Naive B cell (primary cell): ENCODE results near the gene SMURF1. TPM values are rescaled to one million over a fixed set of nuclear protein-coding genes. Genes with fewer than 3 reads are reported as not detected.

Source experiments
- ATAC-seq, 2 donors: fragments of 150-1000 bp; cut with Tn5 transposase; 2 replicates each; pipeline ENCODE4 v1.10.0; 2021; ENCODE audit warnings: low read depth in 2 of 2, mild to moderate bottlenecking in 2 of 2, moderate library complexity in 2 of 2
- DNase-seq: peaks from one replicate; pipeline ENCODE4 v3.0.0; 2022
- H3K27ac Mint-ChIP-seq, 6 donors: one replicate each; pipeline ENCODE4 v1.8.0; 2020 to 2022; ENCODE audit warnings: mild to moderate bottlenecking in 6 of 6, mixed read lengths in 6 of 6, moderate library complexity in 5 of 6, inconsistent platforms in 2 of 6
- H3K27me3 Mint-ChIP-seq, 3 donors: one replicate each; pipeline ENCODE4 v1.8.0; 2021 to 2022; ENCODE audit warnings: mixed read lengths in 3 of 3, mild to moderate bottlenecking in 1 of 3
- H3K36me3 Mint-ChIP-seq, 2 donors: one replicate each; pipeline ENCODE4 v1.8.0; 2020 to 2022; ENCODE audit warnings: mixed read lengths in 2 of 2, inconsistent platforms in 1 of 2, mild to moderate bottlenecking in 1 of 2
- H3K4me1 Mint-ChIP-seq, 3 donors: one replicate each; pipeline ENCODE4 v1.8.0; 2020 to 2022; ENCODE audit warnings: mixed read lengths in 3 of 3, inconsistent platforms in 1 of 3, mild to moderate bottlenecking in 1 of 3, moderate library complexity in 1 of 3
- H3K4me3 Mint-ChIP-seq, 8 donors: one replicate each; pipeline ENCODE4 v1.8.0; 2020 to 2022; ENCODE audit warnings: mild to moderate bottlenecking in 8 of 8, mixed read lengths in 8 of 8, moderate library complexity in 8 of 8, inconsistent platforms in 2 of 8
- H3K9me3 Mint-ChIP-seq, 7 donors: one replicate each; pipeline ENCODE4 v1.8.0; 2020 to 2022; ENCODE audit warnings: mixed read lengths in 7 of 7, mild to moderate bottlenecking in 5 of 7, inconsistent platforms in 2 of 7, moderate library complexity in 1 of 7
- polyA plus RNA-seq, 6 donors: library from polyadenylated mRNA; unstranded; fragments of 300-500 nt; fragmentation: Illumina TruSeq; gene quantifications; one replicate each; pipeline ENCODE4 v1.2.3, GENCODE V29; 2021; ENCODE audit warnings: low read depth in 6 of 6

Gene SMURF1
- polyA plus RNA-seq, 6 donors from 2014 or later, result 0.82 to 3.3 (median 1.7) TPM

DNA sequence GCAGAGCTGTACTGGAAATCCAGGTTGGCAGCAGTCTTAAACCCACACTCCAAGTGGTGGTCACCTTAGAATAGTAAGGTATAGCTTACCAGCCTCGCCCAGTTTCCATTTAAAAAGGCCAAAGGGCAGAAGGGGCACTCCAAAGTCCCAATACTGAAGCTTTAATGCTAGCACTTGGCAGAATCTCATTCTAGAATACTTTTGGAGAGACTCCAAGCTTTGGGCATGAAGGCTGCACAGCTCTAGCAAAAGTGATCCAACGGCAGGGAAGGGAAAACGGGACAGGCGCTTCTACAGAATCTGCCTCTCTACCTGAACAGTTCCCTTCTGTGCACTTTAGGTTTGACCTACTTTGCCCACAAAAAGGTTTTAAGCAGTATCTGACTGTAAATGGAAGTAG lies 19.7 kb downstream of the SMURF1 start:
- Mint-ChIP-seq H3K4me1 (peaks cover 48 to 64% (median 56%) of the 10 kb centered on the region in 3 donors), H3K9me3 (peaks cover 0 to 7% (median 0%) of the 10 kb centered on the region in 7 donors), H3K36me3 (peaks cover 10% of the 10 kb centered on the region in 2 donors), H3K4me3 (peak overlapping the region in 2 of 8 donors; percentile 8 to 38), H3K27me3 (no peaks in the 10 kb centered on the region), H3K27ac (peak overlapping the region in 1 of 6 donors; percentile 42)
- DNase-seq (no peak), ATAC-seq (no peak)

DNA sequence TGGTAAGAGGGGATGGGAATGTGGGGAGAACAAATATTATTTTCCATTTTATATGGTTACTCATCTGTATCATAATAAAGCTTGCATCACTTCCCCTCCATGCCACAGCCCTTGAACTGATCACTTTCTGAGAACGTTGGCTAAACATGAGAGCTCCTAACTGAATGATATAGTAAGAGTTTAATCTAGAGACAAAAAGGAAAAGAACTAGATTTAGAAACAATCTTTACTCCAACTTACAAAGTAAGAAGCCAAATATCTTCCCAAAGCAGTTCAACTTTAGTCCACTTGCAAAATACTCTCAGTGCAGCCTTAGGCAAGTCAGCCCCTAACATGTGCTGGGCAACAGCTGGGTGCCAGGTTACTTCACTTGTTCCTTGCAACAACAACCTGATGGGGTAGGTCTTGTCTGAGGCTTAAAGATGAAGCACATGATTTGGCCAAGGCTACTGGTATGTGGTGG lies 20.3 kb downstream of the SMURF1 start:
- H3K27ac Mint-ChIP-seq, result peak overlapping the region in 2 of 6 donors; percentile 31 to 76
- H3K4me1 Mint-ChIP-seq, result peaks cover 54 to 68% (median 61%) of the 10 kb centered on the region in 3 donors
- DNase-seq (no peak), ATAC-seq (no peak)
- peak overlapping the region in 1 of 8 donors; percentile 3 for H3K4me3 Mint-ChIP-seq
- H3K36me3 Mint-ChIP-seq, result peaks cover 10% of the 10 kb centered on the region in 2 donors
- H3K9me3 Mint-ChIP-seq, result peaks cover 0 to 7% (median 0%) of the 10 kb centered on the region in 7 donors
- H3K27me3 Mint-ChIP-seq, result no peaks in the 10 kb centered on the region

DNA sequence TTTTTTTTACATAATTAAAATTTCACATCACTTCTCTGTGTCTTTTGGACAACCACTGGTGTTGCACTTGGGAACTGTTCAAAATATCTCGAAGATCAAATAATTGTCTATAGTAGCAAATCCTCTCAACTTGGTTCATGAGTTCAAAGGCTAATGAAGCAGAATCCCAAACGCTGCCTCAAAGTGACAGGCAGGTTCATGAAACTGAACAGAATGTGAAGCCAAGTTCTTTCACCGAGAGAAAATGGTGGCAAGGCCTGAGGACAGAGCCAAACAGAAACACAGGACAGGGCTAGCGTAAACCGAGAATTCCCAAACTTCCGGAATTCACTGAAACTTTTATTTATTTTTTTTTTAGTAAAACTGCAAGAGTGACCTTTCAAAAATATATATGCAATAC lies 21.1 kb downstream of the SMURF1 start:
- Mint-ChIP-seq H3K4me1 (peaks cover 62 to 77% (median 70%) of the 10 kb centered on the region in 3 donors), H3K36me3 (peaks cover 10% of the 10 kb centered on the region in 2 donors), H3K9me3 (peaks cover 0 to 7% (median 0%) of the 10 kb centered on the region in 7 donors), H3K4me3 (peak overlapping the region in 1 of 8 donors; percentile 51), H3K27ac (no peak overlapping the region), H3K27me3 (no peaks in the 10 kb centered on the region)
- DNase-seq (no peak), ATAC-seq (no peak)

DNA sequence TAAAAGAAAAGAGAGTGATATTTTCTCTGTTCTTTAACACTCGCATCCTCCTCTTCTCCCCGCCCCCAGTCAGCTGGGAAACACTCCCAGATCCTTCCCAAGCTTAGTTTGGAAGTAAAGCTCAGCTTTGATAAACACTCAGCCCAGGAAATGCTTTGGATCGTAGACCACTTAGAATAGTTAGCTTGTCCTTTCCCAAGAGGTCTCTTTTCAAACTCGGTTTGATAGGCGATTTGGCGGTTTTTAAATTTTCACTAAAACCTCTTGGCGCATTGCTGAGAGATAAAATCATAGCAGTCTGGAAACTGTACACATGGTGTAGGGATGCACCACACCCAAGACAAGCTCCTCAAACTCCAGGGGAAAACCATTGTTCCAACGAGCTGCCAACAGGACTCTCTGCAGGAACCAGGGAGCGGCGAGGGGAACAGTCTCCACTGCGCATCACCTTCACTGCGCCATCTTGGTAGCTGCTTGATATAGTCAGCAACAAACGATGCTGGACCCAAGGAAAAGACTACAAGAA lies 22.3 kb downstream of the SMURF1 start:
- peak overlapping the region in 1 of 8 donors; percentile 22 for H3K4me3 Mint-ChIP-seq
- no peak for DNase-seq
- peak overlapping the region in 1 of 6 donors; percentile 1 for H3K27ac Mint-ChIP-seq
- peaks cover 2 to 7% (median 3%) of the 10 kb centered on the region in 7 donors for H3K9me3 Mint-ChIP-seq
- ATAC-seq, result no peak
- H3K4me1 Mint-ChIP-seq, result peaks cover 55 to 78% (median 68%) of the 10 kb centered on the region in 3 donors
- peaks cover 10% of the 10 kb centered on the region in 2 donors for H3K36me3 Mint-ChIP-seq
- no peaks in the 10 kb centered on the region for H3K27me3 Mint-ChIP-seq

DNA sequence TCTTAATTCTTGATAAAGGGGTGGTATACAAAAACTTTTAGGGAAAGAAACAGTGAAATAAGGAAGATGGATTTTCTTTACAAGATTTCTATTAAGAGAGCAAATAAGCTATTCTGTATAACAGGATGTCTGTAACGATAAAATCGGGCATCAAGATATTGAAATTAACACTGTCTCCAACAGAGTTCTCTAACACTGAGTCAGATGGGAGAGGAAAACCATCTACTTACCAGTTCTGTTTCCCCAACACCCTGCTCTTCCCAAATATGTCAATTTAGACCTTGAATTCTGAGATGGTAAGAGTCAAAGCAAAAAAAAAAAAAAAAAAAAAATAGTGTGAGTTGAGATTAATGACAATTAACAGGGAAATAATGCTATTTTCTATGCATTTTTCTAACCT lies 23.0 kb downstream of the SMURF1 start:
- ATAC-seq (no peak), DNase-seq (no peak)
- Mint-ChIP-seq H3K27ac (peak overlapping the region in 1 of 6 donors; percentile 80), H3K4me3 (peak overlapping the region in 1 of 8 donors; percentile 4), H3K4me1 (peaks cover 60 to 77% (median 73%) of the 10 kb centered on the region in 3 donors), H3K36me3 (peaks cover 10% of the 10 kb centered on the region in 2 donors), H3K9me3 (peaks cover 2 to 7% (median 4%) of the 10 kb centered on the region in 7 donors), H3K27me3 (no peaks in the 10 kb centered on the region)

DNA sequence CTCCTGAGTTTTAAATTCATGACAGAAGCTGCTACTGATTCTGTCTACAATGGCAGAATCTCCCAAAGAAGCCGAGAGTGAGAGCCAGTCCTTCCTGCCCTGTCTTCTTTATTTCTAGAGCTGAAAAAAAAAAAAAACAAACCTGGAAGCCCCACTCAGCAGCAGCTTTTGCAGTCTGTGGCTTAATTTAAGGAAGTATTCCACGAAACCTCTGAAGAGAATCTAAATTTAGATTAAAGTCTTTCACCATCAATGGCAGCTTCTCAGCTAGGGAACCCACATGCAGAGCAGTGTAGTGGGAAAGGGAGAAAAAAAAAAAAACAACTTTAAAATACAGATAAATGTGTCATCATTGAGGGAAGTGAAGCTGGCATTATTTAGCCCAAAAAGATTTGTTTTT lies 23.4 kb downstream of the SMURF1 start:
- peak in 1 of 2 donors; percentile 25 for ATAC-seq
- Mint-ChIP-seq H3K4me3 (peak overlapping the region in 3 of 8 donors; percentile 4 to 36 (median 18)), H3K4me1 (peaks cover 58 to 74% (median 72%) of the 10 kb centered on the region in 3 donors), H3K27ac (peak overlapping the region in 3 of 6 donors; percentile 32 to 80 (median 58)), H3K27me3 (no peaks in the 10 kb centered on the region), H3K9me3 (peaks cover 2 to 7% (median 6%) of the 10 kb centered on the region in 7 donors), H3K36me3 (peaks cover 10% of the 10 kb centered on the region in 2 donors)
- no peak for DNase-seq

DNA sequence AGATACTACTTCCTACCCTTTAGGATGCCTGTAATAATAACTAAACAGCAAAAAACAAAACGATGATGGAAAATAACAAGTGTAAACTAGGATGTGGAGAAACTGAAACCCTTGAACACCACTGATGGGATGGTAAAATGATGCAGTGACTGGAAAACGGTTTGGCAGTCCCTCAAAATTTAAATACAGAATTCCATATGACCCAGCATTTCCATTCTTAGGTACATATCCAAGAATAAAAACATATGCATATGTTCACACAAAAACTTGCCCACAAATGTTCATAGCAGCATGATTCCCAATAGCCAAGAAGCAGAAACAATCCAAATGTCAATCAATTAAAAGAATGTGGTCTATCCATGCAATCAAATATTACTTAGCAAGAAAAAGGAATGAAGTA lies 25.8 kb downstream of the SMURF1 start:
- H3K27ac Mint-ChIP-seq, result peak overlapping the region in 1 of 6 donors; percentile 4
- ATAC-seq (no peak), DNase-seq (no peak)
- peaks cover 18 to 21% of the 10 kb centered on the region in 2 donors for H3K36me3 Mint-ChIP-seq
- no peaks in the 10 kb centered on the region for H3K27me3 Mint-ChIP-seq
- peaks cover 43 to 60% (median 55%) of the 10 kb centered on the region in 3 donors for H3K4me1 Mint-ChIP-seq
- peak overlapping the region in 1 of 8 donors; percentile 2 for H3K4me3 Mint-ChIP-seq
- H3K9me3 Mint-ChIP-seq, result peaks cover 3 to 18% (median 11%) of the 10 kb centered on the region in 7 donors

DNA sequence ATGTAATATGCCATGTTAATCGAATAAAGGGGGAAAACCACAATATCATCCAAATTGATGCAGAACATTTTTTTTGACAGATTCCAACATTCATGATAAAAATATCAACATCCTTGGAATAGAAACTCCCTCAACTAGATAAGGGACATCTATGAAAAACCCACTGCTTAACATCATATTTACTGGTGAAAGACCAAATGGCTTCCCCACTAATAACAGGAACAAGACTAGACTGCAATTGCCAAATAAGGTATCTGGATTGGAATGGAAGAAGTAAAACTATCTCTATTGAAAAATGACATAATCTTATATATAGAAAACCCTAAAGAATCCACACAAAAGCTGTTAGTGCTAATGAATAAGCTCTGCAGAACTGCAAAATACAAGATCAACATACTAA lies 27.8 kb downstream of the SMURF1 start:
- ATAC-seq, result no peak
- no peak overlapping the region for H3K4me3 Mint-ChIP-seq
- no peaks in the 10 kb centered on the region for H3K27me3 Mint-ChIP-seq
- H3K27ac Mint-ChIP-seq, result peak overlapping the region in 1 of 6 donors; percentile 15
- H3K9me3 Mint-ChIP-seq, result peaks cover 3 to 18% (median 11%) of the 10 kb centered on the region in 7 donors
- peaks cover 18 to 21% of the 10 kb centered on the region in 2 donors for H3K36me3 Mint-ChIP-seq
- peaks cover 55 to 72% (median 58%) of the 10 kb centered on the region in 3 donors for H3K4me1 Mint-ChIP-seq
- no peak for DNase-seq

DNA sequence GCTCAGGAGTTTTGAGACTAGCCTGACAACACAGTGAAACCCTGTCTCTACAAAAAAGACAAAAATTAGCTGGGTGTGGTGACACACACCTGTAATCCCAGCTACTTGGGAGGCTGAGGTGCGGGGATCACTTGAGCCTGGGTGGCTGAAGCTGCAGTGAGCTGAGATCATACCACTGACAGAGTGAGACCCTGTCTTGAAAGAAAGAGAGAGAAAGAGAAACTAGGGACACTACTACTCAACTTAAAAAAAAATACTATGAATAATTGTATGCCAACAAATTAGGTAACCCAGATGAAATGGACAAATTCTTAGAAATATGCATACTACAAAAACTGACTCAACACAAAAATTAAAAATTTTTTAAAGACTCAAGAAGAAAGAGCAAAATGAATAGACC lies 28.5 kb downstream of the SMURF1 start:
- Mint-ChIP-seq H3K4me1 (peaks cover 52 to 65% (median 56%) of the 10 kb centered on the region in 3 donors), H3K27me3 (no peaks in the 10 kb centered on the region), H3K4me3 (no peak overlapping the region), H3K36me3 (peaks cover 15 to 19% of the 10 kb centered on the region in 2 donors), H3K27ac (no peak overlapping the region), H3K9me3 (peaks cover 3 to 18% (median 11%) of the 10 kb centered on the region in 7 donors)
- ATAC-seq (no peak), DNase-seq (no peak)

DNA sequence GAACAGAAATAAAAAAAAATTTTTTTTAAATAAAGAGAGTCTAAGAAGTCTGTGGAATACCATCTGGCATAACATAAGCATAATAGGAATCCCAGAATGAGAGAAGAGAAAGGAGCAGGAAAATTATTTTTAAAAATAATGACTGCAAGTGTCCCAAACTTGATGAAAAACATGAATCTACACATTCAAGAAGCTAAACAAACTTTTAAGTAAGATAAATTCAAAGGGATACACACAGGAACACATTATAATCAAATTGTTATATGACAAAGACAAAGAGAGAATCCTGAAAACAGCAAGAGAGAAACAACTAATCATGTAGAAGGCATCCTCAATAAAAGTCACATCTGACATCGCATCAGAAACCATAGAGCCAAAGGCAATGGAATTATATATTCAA lies 30.9 kb downstream of the SMURF1 start:
- Mint-ChIP-seq H3K9me3 (peaks cover 3 to 18% (median 7%) of the 10 kb centered on the region in 7 donors), H3K36me3 (peaks cover 8 to 12% of the 10 kb centered on the region in 2 donors), H3K4me3 (no peak overlapping the region), H3K4me1 (peaks cover 47 to 59% (median 51%) of the 10 kb centered on the region in 3 donors), H3K27me3 (no peaks in the 10 kb centered on the region), H3K27ac (no peak overlapping the region)
- ATAC-seq, result no peak
- DNase-seq, result no peak

DNA sequence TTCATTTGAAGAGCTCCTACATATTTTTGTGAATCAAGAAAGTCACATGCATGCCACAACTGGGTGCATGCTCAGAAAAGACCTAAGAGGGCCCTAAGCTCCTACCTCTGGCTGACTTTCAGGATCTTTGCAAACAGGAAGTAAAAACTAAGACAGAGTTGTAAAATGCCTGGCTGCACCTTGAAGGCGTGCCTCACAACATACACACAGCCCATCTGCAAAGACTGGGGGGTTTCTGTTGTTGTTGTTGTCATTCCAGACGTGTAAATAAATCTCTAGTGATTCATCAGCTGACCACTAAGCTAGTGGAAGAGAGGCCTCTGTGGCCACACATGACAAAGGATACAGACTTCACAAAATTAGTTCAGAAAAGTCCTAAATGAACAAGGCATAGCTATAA lies 31.8 kb downstream of the SMURF1 start:
- Mint-ChIP-seq H3K27ac (peak overlapping the region in 5 of 6 donors; percentile 52 to 89 (median 60)), H3K4me1 (peaks cover 52 to 62% (median 54%) of the 10 kb centered on the region in 3 donors), H3K4me3 (peak overlapping the region in 6 of 8 donors; percentile 19 to 68 (median 36)), H3K9me3 (peaks cover 3 to 18% (median 7%) of the 10 kb centered on the region in 7 donors), H3K36me3 (peaks cover 8 to 12% of the 10 kb centered on the region in 2 donors), H3K27me3 (no peaks in the 10 kb centered on the region)
- DNase-seq (no peak), ATAC-seq (peak; percentile 79 to 83)

DNA sequence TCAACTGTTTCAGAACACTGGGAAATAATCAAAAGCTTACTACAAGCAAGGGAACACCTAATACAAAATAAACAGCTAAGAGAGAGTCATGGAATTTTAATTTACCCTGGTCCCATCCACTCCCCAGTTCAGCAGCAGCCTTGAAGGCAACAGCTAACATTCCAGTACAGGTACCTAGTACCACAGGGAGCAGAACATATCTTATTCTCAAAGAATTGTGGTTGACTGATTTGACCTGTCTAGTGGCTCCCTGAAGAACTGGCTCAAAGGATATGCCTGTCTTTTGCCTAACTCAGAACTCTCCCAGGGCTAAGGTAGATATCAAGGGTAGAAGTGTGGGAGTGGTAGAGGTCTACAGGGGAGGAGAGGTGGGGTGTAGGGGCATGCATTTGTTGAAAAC lies 32.3 kb downstream of the SMURF1 start:
- Mint-ChIP-seq H3K4me1 (peaks cover 50 to 58% (median 52%) of the 10 kb centered on the region in 3 donors), H3K27me3 (no peaks in the 10 kb centered on the region), H3K27ac (peak overlapping the region in 1 of 6 donors; percentile 52), H3K4me3 (peak overlapping the region in 5 of 8 donors; percentile 25 to 68 (median 42)), H3K9me3 (peaks cover 1 to 14% (median 4%) of the 10 kb centered on the region in 7 donors), H3K36me3 (peaks cover 8 to 12% of the 10 kb centered on the region in 2 donors)
- no peak for ATAC-seq
- no peak for DNase-seq

DNA sequence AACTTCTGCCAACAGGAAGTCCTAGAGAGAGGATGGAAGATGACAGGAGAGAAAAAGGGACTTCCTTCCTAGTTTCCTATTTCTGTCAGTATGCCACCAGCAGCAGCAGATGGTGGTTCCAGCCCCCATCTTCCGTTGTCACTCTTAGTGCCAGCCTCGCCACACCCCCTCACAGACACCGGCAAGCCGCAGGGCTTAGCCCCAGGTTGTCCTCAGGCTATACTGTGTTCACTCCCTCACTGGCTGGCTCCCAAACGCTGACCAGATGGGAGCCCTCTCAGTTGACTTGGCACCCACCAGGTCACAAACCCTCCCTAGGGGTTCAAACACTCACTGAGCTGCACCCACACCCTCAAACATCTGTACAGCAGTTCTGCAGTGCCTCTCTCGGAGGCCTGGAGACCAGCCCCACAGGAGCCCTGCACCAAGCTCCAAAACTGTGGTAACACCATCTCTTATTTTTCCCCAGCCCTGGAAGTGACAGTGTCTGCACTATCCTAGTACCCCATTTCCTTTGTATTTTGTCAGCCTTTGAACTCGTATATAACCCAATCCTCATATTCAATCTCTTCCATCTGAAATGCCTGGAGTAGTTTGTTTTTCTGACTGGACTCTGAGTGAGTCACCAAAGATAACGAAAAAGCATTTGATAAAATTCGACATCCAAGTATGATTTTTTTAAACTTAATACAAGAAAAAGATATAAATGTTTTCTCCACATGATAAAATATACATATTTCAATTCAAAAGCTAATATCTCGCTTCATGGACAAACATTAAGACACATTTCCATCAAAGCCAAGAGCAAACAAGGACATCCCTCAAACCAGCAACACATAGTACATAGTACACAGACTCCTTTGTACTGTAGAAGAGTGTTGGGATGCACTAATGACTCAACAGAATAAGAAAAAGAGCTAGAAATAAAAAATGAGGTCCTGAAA lies 34.5 kb downstream of the SMURF1 start:
- Mint-ChIP-seq H3K27ac (peak overlapping the region in 5 of 6 donors; percentile 16 to 88 (median 22)), H3K9me3 (peaks cover 0 to 4% (median 2%) of the 10 kb centered on the region in 7 donors), H3K4me3 (peak overlapping the region in 5 of 8 donors; percentile 44 to 81 (median 59)), H3K4me1 (peaks cover 53 to 58% (median 56%) of the 10 kb centered on the region in 3 donors), H3K27me3 (no peaks in the 10 kb centered on the region), H3K36me3 (peaks cover 3 to 4% of the 10 kb centered on the region in 2 donors)
- DNase-seq, result no peak
- peak; percentile 63 to 64 for ATAC-seq
